ENCODE measurements around the gene DNASE2B. TPM values are rescaled to one million over a fixed set of nuclear protein-coding genes. Genes with fewer than 3 reads are reported as not detected.

The DNASE2B gene
- total RNA-seq, 1 experiment from 2014 or later = not detected

- POLR2A ChIA-PET = interaction anchor here (0.6 kb wide), 1 partner anchor 347 kb away, joined by 3 read pairs; no protein-coding TSS in a partner anchor
- CTCF ChIA-PET = interaction anchor here (1.4 kb wide), 1 partner anchor 9 kb away, joined by 3 read pairs; no protein-coding TSS in a partner anchor
- H3K4me3 Mint-ChIP-seq (ENCODE audit: unreplicated experiment) = no peak overlapping the region
- no peak for DNase-seq (ENCODE audit: unreplicated experiment)
- H3K27ac Mint-ChIP-seq (ENCODE audit: low read depth, unreplicated experiment) = no peak overlapping the region
- no peak for TF ChIP-seq CTCF (IDR thresholded peaks at IDR 0.05; ENCODE audit: unreplicated experiment)
- H3K9me3 Mint-ChIP-seq (ENCODE audit: unreplicated experiment) = peaks cover 14% of the 10 kb centered on the region
- H3K27me3 Mint-ChIP-seq (ENCODE audit: insufficient read depth, unreplicated experiment) = no peaks in the 10 kb centered on the region
- H3K36me3 Mint-ChIP-seq (ENCODE audit: insufficient read depth, unreplicated experiment) = no peaks in the 10 kb centered on the region
- BruUV-seq (replicated peaks) = no TSS peak
- peaks cover 7% of the 10 kb centered on the region for H3K4me1 Mint-ChIP-seq (ENCODE audit: insufficient read depth, unreplicated experiment)
- intact Hi-C loops (cut with micrococcal nuclease) = no loop called here
Measured at GRCh38 chr1:84425150-84425896, 27.0 kb downstream of the DNASE2B start.

DNA sequence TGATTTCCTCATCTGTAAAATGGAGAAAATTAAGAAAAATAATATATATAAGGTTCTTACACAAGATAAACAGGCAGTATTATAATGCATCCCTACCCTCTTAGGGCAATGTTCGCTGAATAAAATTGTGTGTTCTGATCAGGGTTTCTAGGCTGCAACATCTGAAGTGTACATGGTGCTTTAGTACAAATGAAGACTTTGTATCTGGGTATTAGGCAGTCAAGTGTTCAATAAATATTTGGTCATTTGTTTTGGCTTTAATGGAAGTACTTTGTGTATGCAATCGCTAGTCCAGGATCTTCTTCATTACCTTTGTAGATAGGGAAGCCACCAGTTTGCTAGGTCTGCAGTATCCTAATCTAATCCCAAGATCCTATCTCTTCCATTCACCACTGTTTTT, 28.1 kb downstream of the DNASE2B start:
- ChIA-PET POLR2A (no interaction called here), CTCF (interaction anchor here (0.6 to 1.0 kb wide), 4 partner anchors 285 to 933 kb away, joined by 3 to 4 read pairs (median 3); no protein-coding TSS in a partner anchor)
- intact Hi-C loops (cut with micrococcal nuclease) = no loop called here
- H3K36me3 Mint-ChIP-seq (ENCODE audit: insufficient read depth, unreplicated experiment) = no peaks in the 10 kb centered on the region
- H3K4me1 Mint-ChIP-seq (ENCODE audit: insufficient read depth, unreplicated experiment) = peaks cover 7% of the 10 kb centered on the region
- DNase-seq (ENCODE audit: unreplicated experiment) = no peak
- no TSS peak for BruUV-seq (replicated peaks)
- H3K27me3 Mint-ChIP-seq (ENCODE audit: insufficient read depth, unreplicated experiment) = no peaks in the 10 kb centered on the region
- H3K4me3 Mint-ChIP-seq (ENCODE audit: unreplicated experiment) = no peak overlapping the region
- peaks cover 15% of the 10 kb centered on the region for H3K9me3 Mint-ChIP-seq (ENCODE audit: unreplicated experiment)
- no peak for TF ChIP-seq CTCF (IDR thresholded peaks at IDR 0.05; ENCODE audit: unreplicated experiment)
- H3K27ac Mint-ChIP-seq (ENCODE audit: low read depth, unreplicated experiment) = no peak overlapping the region

DNA sequence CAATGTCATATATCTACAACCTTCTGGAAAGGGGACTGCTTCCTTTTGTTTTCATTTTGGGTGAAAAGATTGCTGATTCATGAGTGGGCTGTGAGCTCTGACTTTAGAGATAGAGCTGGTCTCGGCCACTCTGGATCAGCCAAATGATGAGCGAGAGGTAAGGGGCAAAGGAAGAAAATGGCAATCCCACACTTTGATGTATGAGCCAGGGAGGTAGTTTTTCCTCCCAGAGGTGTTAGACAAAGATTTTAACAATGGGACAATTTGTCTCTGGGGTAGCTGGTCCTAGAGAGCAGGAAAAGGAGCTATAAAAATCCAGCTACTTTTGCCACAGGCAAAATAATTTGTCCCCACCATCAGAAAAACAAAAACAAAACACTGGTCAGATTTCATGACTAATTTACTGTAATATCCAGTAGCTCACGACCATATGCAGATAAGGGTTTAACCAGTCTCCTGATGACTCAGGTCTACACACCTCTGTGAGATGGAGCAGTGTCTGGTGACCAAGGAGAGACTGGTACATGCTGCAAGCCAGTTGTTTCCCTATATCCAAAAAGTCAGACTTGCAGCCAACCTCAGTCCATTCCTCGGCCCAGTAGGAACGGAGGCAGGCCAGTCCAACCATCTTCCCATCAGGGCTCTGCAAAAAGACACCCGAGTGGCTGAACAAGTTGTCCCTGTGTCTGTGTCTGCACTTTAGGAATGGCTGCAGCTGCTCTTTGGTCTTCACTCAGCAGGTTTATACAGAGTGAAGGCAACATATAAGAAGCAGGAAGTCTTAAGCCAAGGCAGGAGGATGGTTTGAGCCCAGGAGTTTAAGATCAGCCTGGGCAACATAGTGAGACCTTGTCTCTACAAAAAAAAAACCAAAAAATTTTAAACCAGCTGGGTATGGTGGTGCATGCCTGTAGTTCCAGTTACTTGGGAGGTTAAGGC, 29.2 kb downstream of the DNASE2B start:
- intact Hi-C loops (cut with micrococcal nuclease) = no loop called here
- no TSS peak for BruUV-seq (replicated peaks)
- no peak overlapping the region for H3K27ac Mint-ChIP-seq (ENCODE audit: low read depth, unreplicated experiment)

More for the DNA sequence above, 29.2 kb downstream of the DNASE2B start:
- ChIA-PET POLR2A (no interaction called here), CTCF (interaction anchor here (0.6 to 1.5 kb wide), 4 partner anchors 99 to 436 kb away, joined by 3 to 7 read pairs (median 4); no protein-coding TSS in a partner anchor)
- Mint-ChIP-seq H3K4me1 (ENCODE audit: insufficient read depth, unreplicated experiment) (peaks cover 7% of the 10 kb centered on the region), H3K36me3 (ENCODE audit: insufficient read depth, unreplicated experiment) (no peaks in the 10 kb centered on the region), H3K27me3 (ENCODE audit: insufficient read depth, unreplicated experiment) (no peaks in the 10 kb centered on the region), H3K9me3 (ENCODE audit: unreplicated experiment) (peaks cover 15% of the 10 kb centered on the region), H3K4me3 (ENCODE audit: unreplicated experiment) (no peak overlapping the region)
- DNase-seq (ENCODE audit: unreplicated experiment) = peak; percentile 34
- no peak for TF ChIP-seq CTCF (IDR thresholded peaks at IDR 0.05; ENCODE audit: unreplicated experiment)

Data from MCF 10A (cell line).